SK-N-MC (cell line): ENCODE data around the gene LGR4.

Experiments
- DNase-seq: peaks from one replicate; pipeline ENCODE4 v3.0.0-alpha.2; 2011; ENCODE audit warnings: low read depth, low spot score
- H3K27ac ChIP-seq: fragments of 200-600 bp; sonication (generic); 2 replicates; pipeline ENCODE4 v1.5.1; 2016; ENCODE audit warnings: mixed run types
- H3K36me3 ChIP-seq: fragments of 200-600 bp; sonication (generic); 2 replicates; pipeline ENCODE4 v1.6.1; 2017; ENCODE audit warnings: antibody characterized with exemption, low read length, mixed read lengths; ENCODE audit not compliant: insufficient read depth
- H3K4me3 ChIP-seq: fragments of 200-600 bp; sonication (generic); 2 replicates; pipeline ENCODE4 v1.5.1; 2016
- H3K9ac ChIP-seq: fragments of 200-600 bp; sonication (generic); 2 replicates; pipeline ENCODE4 v1.8.0; 2017; ENCODE audit warnings: mixed run types, mixed read lengths; ENCODE audit not compliant: insufficient read length
- H3K9me3 ChIP-seq: fragments of 200-600 bp; sonication (generic); 2 replicates; pipeline ENCODE4 v1.6.1; 2017; ENCODE audit warnings: low read depth, mild to moderate bottlenecking, antibody characterized with exemption, low read length, moderate library complexity, mixed read lengths
- EZH2 ChIP-seq: fragments of 200-600 bp; sonication (generic); IDR thresholded peaks from one replicate; pipeline ENCODE4 v1.6.1; 2017; ENCODE audit warnings: antibody characterized with exemption
- FOXP2 ChIP-seq: optimal IDR thresholded peaks from 2 replicates; pipeline ENCODE3; 2011; ENCODE audit warnings: mild to moderate bottlenecking, moderate library complexity; ENCODE audit not compliant: insufficient read depth; ENCODE audit errors: extremely low read length, control extremely low read depth
- POLR2AphosphoS5 ChIP-seq: IDR thresholded peaks from 2 replicates; pipeline ENCODE4 v1.6.1; 2012; ENCODE audit warnings: mild to moderate bottlenecking, low read depth, low read length, borderline replicate concordance

LGR4 gene

DNA sequence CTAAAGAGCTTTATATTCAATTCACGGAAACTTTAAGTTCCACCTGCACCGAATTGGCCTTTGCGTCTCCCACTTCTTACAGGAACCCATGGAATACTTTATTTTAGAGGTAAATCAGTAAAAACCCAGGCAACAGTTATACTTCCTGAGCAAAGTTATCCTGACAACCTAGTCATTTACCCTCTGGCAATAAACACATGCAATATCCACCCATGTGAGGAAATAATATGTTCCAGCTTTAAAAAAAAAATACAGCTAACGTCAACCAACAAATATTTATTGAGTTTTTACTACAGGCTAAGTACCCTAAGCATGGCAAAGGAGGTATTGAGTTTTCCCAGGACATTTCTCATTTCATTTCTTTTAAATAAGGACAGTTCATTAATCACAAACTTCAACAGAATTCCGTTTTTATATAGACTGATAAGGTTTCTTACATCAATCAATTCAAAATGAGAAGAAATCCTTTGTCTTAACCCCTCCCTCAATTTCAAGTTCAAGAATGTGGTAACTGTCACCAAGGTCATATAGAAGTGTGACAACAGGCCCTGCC is 71.2 kb downstream of the LGR4 start:
- H3K4me3 ChIP-seq, result no peak overlapping the region; the same call in 1 of the 2 replicates
- H3K36me3 ChIP-seq, result no peaks in the 10 kb centered on the region
- H3K9me3 ChIP-seq, result no peaks in the 10 kb centered on the region
- peak; percentile 28 for DNase-seq
- TF ChIP-seq POLR2AphosphoS5 (no peak), FOXP2 (no peak), EZH2 (no peak)
- H3K27ac ChIP-seq, result peak overlapping the region; percentile 52; the same call in 1 of the 2 replicates
- H3K9ac ChIP-seq, result no peak overlapping the region

GRCh38 chr11:27398400-27398770 is 74.2 kb downstream of the LGR4 start:
- H3K27ac ChIP-seq, result peak overlapping the region; percentile 21; the same call in 1 of the 2 replicates
- no peak for DNase-seq
- peak overlapping the region; percentile 5; the same call in 1 of the 2 replicates for H3K4me3 ChIP-seq
- no peaks in the 10 kb centered on the region for H3K36me3 ChIP-seq
- TF ChIP-seq FOXP2 (no peak), EZH2 (no peak), POLR2AphosphoS5 (no peak)
- H3K9ac ChIP-seq, result no peak overlapping the region
- no peaks in the 10 kb centered on the region for H3K9me3 ChIP-seq

DNA sequence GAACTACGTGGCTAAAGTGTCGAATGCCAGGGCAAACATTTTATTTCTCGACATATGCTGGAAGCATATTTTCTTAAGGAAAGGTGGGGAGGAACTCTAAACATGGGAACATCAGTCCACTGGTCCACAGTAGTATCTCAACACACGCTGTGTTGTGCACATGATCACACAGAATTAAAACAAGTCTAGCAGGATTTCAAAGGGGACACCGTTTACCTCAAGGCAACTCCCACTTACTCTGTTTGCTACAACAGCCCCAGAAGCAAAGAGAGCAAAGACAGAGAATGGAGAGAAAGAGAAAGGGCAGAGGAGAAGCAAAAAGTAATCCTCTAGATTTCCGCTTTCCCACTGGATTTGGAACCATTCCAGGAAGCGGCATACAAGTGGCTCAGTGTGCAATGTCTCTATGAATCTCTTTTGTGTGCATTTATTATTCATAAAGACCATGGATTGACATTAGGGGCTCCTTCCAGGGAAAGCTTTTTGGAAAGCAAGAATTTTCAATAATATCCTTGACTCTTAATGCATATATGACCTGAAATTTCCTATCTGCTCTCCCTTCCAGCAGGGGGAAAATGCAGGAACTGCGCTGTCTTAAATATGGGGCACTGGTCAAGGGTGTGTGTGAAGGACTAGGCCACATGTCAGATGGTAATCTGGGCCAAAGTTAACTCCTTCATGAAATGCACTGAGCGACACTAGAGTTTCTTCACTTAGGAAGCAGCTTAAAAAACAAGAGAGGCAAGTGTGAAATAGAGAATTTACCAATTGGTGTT is 74.8 kb downstream of the LGR4 start:
- Histone ChIP-seq H3K27ac (peak overlapping the region; percentile 21; the same call in 1 of the 2 replicates), H3K4me3 (peak overlapping the region; percentile 5)

GRCh38 chr11:27396259-27396839 is 76.2 kb downstream of the LGR4 start:
- no peak overlapping the region for H3K9ac ChIP-seq
- H3K4me3 ChIP-seq, result no peak overlapping the region
- TF ChIP-seq POLR2AphosphoS5, result no peak
- no peaks in the 10 kb centered on the region for H3K9me3 ChIP-seq
- no peaks in the 10 kb centered on the region for H3K36me3 ChIP-seq
- no peak overlapping the region for H3K27ac ChIP-seq
- no peak for DNase-seq

More for the DNA sequence above, 74.8 kb downstream of the LGR4 start:
- Histone ChIP-seq H3K36me3 (no peaks in the 10 kb centered on the region), H3K9me3 (no peaks in the 10 kb centered on the region), H3K9ac (peak overlapping the region; percentile 17)
- TF ChIP-seq FOXP2, result no peak
- no peak for TF ChIP-seq EZH2
- TF ChIP-seq POLR2AphosphoS5, result no peak
- DNase-seq, result peak; percentile 62

DNA sequence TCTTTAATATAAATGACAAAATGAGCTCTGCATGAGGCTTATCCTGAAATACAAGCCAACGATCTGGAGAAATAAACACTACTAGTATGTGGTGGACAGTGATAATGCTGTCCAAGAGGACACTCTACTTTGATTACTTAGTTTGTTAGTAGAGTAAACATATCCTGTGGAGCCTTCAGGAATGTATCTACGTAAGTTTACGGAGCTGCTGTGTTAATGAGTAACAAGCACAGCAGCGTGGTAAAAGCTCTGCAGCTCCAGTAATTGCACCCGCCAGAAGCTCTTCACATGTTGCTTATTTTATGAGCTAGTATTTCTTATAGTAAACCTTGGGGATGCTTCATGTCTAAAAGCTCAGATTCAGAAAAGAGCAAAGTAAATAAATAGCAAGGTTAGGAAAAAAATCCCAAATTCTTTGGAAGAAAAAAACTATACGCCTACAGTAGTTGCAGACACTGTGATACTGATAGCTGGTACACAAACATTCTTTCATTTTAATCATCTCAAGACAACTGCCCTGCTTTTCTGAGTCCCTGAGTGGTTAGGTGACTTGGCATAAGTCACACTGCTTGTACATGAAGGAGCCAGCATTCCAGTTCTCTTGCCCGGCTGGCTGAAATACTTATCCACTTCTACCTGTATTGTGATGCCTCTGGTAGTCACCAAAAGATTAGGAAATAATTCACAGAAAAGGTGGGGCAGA is 76.9 kb downstream of the LGR4 start:
- Histone ChIP-seq H3K9me3 (no peaks in the 10 kb centered on the region), H3K4me3 (no peak overlapping the region), H3K27ac (no peak overlapping the region), H3K9ac (no peak overlapping the region), H3K36me3 (no peaks in the 10 kb centered on the region)
- TF ChIP-seq FOXP2, result no peak
- TF ChIP-seq POLR2AphosphoS5, result no peak
- DNase-seq, result no peak

- H3K36me3 ChIP-seq, result no peaks in the 10 kb centered on the region
- H3K4me3 ChIP-seq, result no peak overlapping the region
- H3K9me3 ChIP-seq, result no peaks in the 10 kb centered on the region
- H3K27ac ChIP-seq, result no peak overlapping the region
- TF ChIP-seq EZH2 (no peak), FOXP2 (no peak), POLR2AphosphoS5 (no peak)
- no peak overlapping the region for H3K9ac ChIP-seq
- DNase-seq, result no peak
Measured at GRCh38 chr11:27394781-27395228, 77.8 kb downstream of the LGR4 start.

DNA sequence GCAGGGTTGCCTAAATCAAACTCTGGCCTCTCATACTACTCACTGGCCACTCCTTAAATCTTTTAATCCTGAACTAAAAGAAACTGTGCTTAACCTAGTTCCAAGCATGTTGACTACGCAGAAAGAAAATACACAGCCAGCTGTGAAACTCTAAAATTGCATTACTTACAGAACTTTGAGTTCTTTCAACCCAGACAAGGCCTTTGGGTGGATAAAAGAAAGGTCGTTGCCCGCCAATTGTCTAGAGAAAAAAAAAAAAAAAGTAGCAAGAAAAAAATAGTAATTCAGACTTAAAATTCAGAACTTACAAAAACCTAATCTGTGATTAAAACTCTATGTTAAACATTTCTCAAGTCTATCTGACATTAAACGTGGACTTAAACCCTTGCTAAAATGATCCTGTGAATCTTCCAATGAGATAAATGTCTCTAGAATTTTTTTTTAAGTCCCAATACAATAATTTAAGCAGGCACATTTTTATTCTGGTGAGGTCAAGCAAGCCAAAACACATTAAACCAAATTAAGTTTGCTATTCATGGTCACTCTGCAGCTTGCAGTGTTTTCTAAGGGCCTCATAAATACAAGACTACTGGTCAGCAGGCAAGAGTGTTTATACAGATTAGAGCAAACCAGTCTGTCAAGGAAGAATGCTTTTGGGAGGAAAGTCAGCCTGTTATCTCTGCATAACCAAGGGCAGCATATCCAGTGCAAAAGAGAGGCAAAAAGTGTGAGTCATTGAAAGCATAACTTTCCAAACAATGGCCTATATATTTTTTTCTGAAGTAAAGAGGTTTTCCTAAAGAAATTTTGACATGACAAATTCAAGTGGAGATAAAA is 80.1 kb downstream of the LGR4 start:
- H3K9ac ChIP-seq, result no peak overlapping the region
- H3K4me3 ChIP-seq, result no peak overlapping the region
- H3K9me3 ChIP-seq, result no peaks in the 10 kb centered on the region
- no peak for TF ChIP-seq POLR2AphosphoS5
- TF ChIP-seq EZH2, result no peak
- TF ChIP-seq FOXP2, result no peak
- no peak for DNase-seq
- H3K36me3 ChIP-seq, result no peaks in the 10 kb centered on the region
- no peak overlapping the region for H3K27ac ChIP-seq

- Histone ChIP-seq H3K4me3 (no peak overlapping the region), H3K36me3 (no peaks in the 10 kb centered on the region), H3K9me3 (no peaks in the 10 kb centered on the region), H3K9ac (no peak overlapping the region), H3K27ac (no peak overlapping the region)
- TF ChIP-seq EZH2, result no peak
- no peak for TF ChIP-seq FOXP2
- TF ChIP-seq POLR2AphosphoS5, result no peak
- DNase-seq, result no peak
Measured at GRCh38 chr11:27391331-27392015, 81.1 kb downstream of the LGR4 start.
